CMK (cell line): ENCODE data around the gene PCDH15.

Source experiments
- DNase-seq: peaks from one replicate; pipeline ENCODE4 v3.0.0-alpha.2; 2010; ENCODE audit warnings: low read depth

PCDH15 gene

GRCh38 chr10:54800741-54801421, at the start of gene PCDH15:
PCDH15 (minus strand) TSS chr10:54801231; CDS start chr10:54664262, 136,969 bp downstream.
- DNase-seq, result no peak

DNA sequence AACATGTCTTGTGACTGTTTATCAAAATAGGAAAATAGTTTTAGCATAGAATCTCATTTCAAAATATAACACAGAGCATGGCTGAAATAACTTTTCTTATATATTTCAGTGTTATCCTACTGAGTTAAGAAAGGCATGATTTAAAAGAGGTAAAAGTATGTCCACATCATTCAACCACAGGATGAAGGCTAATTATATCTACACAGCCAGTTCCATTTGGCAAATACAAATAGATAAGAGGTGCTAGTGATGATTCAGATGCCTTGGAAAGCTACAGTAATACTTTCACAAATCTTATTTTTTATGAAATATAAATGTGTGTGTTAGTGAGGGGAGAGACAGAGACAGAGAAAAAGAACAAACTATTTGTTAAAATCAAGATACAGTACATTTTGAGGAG, 42.9 kb upstream of the PCDH15 start:
- no peak for DNase-seq

GRCh38 chr10:54843085-54843646, 42.1 kb upstream of the PCDH15 start:
- DNase-seq, result no peak

DNA sequence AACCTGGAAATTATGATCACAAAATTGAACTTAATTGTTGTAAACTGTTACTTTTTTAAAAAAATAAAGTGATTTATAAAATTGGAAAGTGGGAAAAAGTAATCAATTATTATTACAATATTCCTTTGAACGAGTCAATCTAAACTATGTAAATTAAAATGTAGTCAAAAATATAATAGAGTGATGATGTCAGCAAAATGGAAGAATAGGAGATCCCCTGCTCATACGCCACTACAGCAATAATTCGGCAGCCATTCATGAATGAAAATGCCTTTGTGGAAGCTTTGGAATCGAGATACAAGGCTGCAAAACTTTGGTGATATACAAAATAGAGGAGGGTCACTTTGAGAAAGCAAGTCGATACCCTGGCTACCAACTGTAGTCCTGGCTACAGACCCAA, 36.4 kb upstream of the PCDH15 start:
- no peak for DNase-seq

DNA sequence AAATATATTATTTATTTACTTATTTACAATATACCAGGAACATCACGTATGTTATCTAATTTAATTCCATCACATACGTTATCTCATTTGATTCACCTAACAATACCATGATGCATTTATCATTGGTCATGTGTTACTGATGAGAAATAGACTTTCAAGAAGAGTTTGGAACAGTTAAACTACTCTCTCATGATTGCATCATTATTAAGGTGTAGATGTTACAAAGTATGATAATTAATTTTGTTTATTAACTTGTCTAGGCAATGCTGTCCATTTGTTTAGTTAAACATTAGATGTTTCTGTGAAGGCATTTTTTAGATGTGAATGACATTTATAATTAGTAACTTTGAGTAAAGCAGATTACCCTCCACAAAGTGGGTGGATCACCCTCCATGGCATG, 32.0 kb upstream of the PCDH15 start:
- no peak for DNase-seq

- DNase-seq, result no peak
These were observed 26.0 kb upstream of the PCDH15 start for GRCh38 chr10:54826994-54827560.

GRCh38 chr10:54815583-54815982, 14.6 kb upstream of the PCDH15 start:
- DNase-seq, result no peak

- DNase-seq, result no peak
These were observed 7.3 kb upstream of the PCDH15 start for GRCh38 chr10:54808186-54808935.

DNA sequence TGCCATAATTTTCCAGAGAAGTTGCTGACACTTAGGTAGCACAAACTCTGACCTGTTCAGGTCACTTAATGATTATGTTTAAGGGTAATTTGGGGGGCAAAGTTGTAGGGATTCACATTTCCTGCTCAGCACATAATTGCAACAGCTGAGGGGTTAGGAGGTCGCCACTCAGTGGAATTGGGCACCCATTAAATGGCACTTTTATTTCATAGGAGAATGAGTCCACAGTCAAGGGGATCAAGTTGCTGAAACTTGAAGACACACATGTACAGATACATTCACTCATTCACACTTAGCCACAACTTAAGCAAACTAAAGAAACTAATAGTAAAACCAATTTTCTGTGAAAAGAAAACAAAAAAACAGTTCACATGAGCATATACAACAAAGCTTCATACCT, 1.5 kb downstream of the PCDH15 start:
- no peak for DNase-seq

DNA sequence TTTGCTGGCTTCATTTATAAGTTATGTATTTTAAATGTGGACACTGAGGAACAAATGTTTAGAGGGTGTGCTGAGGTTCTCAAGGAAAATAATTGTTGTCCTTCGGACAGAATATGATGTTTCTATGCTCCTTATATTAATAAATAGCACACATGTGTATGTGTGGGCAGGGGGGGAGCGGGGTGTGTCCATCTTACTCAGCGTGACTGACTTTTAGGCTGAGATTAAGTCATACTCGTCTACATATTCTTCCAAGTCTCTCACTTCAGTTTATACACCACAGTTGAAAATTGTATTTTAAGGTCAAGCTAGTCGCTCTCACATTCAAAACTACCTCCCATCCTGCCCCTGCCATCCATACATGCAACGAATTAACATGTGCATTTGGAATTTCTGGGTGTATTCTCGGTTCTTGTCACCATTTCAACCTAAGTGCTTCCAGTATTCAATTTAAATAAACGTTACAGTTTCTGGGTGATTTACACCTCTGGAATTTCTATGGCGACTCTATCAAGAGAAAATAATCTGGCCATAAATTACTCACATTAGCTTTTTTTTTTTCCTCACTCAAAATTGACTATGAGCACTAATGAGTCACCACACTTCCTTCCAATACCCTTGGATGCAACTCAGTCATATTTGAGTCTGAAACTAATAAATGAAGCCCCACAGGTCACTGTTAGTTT, 3.3 kb downstream of the PCDH15 start:
- no peak for DNase-seq

DNA sequence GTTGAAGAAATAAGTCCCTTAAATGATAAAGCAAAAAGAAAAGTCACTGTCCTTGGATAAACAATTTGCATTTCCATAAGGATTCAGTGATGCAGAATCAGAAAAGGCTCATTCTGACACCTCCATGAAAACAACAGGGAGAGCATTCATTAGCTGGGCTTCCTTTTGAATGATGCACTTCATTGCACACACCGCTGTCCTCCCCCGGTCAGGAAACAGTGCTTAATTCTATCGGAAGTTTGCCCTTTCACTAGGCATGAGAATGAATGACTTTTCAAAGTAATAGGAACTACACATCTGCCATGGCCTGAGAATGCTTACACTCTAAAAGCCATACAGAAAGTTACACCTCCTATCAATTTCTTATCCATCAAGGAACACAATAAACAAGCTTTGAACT, 4.2 kb downstream of the PCDH15 start:
- DNase-seq, result no peak

- no peak for DNase-seq
These were observed 24.4 kb downstream of the PCDH15 start for GRCh38 chr10:54776622-54777021.

DNA sequence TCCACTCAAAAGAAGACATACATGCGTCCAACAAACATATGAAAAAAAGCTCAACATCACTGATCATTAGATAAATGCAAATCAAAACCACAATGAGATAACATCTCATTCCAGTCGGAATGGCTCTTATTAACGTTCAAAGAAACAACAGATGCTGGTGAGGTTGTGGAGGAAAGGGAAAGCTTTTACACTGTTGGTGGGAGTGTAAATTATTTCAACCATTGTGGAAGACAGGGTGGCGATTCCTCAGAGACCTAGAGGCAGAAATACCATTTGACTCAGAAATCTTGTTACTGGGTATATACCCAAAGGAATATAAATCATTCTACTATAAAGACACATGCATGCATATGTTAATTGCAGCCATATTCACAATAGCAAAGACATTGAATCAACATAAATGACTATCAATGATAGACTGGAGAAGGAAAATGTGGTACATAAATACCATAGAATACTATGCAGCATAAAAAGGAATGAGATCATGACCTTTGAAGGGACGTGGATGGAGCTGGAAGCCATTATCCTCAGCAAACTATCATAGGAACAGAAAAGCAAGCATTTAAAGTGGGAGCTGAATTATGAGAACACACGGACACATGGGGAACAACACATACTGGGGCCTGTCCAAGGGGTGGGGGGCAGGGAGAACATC, 28.4 kb downstream of the PCDH15 start:
- no peak for DNase-seq

GRCh38 chr10:54769051-54769450, 32.0 kb downstream of the PCDH15 start:
- DNase-seq, result no peak

GRCh38 chr10:54758791-54759190, 42.2 kb downstream of the PCDH15 start:
- DNase-seq, result no peak

- no peak for DNase-seq
These were observed 51.4 kb downstream of the PCDH15 start for GRCh38 chr10:54749623-54750022.

- no peak for DNase-seq
These were observed 55.6 kb downstream of the PCDH15 start for GRCh38 chr10:54745436-54745835.

GRCh38 chr10:54742416-54742815, 58.6 kb downstream of the PCDH15 start:
- no peak for DNase-seq

GRCh38 chr10:54728511-54728910, 72.5 kb downstream of the PCDH15 start:
- DNase-seq, result no peak

DNA sequence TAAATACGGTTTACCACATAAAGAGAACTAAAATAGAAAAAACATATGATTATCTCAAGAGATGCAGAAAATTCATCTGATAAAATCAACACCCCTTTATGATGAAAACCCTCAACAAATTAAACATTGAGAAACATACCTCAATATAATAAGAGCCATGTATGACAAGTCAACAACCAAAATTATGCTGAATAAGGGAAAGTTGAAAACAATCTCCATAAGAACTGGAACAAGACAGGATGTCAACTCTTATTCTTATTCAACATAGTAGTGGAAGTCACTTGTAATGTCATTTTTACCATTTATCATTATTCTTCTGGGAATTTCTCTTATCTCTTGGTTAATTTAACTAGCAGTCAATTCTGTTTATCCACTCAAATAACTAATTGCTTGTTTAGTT, 79.0 kb downstream of the PCDH15 start:
- DNase-seq, result no peak

DNA sequence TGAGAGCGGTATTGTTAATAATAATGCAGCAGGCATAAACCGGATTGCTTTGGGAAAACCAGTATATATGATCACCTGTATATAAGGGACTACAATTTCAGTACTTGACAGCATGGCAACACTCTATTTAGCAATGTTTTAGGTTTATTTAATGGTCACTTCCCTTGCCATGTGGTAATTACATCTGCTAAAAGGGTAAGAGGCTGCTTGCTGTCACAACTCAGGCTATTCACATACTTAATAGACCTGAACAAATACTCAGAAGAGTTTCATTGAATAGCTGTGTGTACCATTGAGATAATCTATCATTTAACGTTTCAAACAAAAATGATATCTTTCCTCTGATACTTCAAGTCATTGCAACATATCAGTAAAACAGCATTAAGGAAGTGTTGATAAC, 90.1 kb downstream of the PCDH15 start:
- no peak for DNase-seq

DNA sequence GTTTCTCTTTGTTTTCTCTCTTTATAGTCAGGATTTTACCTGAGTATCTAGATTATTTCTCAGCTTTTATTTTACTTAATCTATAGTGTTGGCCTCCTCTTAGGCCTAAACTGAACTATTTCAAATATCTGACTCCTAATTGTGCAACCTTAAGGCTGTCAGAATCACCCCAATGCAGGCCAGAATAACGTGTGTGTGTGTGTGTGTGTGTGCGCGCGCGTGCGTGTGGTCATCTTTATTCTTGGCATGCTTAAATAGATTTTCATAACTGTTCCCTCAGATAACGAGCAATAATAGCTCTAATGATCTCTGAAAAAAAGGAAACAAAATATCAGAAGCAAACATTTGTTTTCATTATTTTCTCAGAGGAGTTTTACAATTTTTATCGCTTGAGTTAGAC, 92.4 kb downstream of the PCDH15 start:
- no peak for DNase-seq
